Activated T-helper 1 cell treated with Interleukin-2 at 50 U/mL for 16 hours (primary cell): ENCODE data around the gene FAM20C.

Experiments
- DNase-seq: peaks from one replicate; pipeline ENCODE4 v3.0.0-alpha.2; 2020; ENCODE audit warnings: low read depth

The FAM20C gene

DNA sequence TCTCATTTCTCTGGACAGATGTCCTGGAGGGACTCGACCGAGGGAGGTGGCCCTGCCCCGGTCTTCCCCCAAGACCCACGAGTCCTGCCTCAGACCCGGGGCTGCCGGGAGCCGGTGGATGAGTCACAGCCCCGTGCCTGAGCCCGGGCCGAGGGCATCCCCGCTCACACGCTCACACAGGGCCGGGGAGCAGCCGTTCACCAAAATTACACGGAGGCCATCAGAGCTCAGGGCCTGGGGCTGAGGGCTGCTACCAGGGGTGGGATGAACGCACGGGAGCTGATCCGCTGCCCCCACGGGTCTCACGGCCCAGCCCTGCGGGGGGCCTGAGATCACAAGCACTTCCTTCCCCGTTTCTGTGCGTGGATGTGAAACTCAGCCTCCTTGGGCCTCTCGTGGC, 17.5 kb downstream of the FAM20C start:
- no peak for DNase-seq

GRCh38 chr7:210401-210925, 18.1 kb downstream of the FAM20C start:
- DNase-seq = no peak

DNA sequence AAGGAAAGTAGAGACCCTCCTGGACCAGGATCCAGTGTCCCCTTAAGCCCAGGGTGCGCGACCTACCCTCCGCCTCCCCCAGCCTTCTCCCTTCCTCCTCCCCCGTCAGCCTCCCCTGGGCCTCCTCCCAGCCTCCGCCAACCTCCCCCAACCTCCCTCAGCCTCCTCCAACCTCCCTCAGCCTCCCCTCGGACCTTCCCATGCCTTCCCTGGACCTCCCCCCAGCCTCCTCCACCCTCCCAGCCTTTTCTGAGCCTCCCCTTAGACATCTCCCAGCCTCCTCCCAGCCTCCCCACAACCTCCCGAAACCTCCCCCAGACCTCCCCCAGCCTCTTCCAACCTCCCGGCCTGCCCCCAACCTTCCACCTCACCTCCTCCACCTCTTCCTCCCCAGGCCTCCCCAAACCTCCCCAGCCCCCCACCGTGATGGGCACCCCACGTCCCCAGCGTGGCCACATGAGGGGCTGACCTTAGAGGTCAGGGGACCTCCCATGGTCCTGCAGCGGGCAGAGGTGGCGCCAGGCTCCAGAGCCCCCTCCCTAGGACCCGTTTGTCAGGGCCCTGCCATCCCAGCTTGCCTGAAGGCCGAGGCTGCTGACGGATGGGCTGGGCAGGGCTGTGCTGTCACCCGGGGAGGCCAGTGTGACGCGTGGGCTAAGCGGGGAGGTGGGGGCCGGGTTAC, 18.8 kb downstream of the FAM20C start:
- no peak for DNase-seq

DNA sequence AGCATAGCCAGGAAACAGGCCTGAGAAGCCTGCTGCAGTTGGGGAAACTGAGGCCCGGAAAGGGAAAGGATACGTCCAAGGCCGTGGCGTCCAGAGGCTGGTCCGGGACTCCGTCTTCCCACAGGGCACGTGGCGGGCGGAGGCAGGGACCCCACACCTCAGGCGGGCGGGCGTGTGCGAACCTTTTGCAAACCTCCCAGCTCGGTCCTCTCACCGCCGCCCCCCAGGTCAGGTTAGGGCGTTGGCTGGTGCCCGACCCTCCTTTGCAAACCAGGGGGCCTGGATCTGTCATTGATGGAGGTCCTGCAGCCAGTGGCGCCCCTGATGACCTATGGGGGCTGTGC, 19.3 kb downstream of the FAM20C start:
- DNase-seq = no peak

- no peak for DNase-seq
These were observed 20.4 kb downstream of the FAM20C start for GRCh38 chr7:212754-213153.

GRCh38 chr7:213324-213993, 21.1 kb downstream of the FAM20C start:
- DNase-seq = no peak

DNA sequence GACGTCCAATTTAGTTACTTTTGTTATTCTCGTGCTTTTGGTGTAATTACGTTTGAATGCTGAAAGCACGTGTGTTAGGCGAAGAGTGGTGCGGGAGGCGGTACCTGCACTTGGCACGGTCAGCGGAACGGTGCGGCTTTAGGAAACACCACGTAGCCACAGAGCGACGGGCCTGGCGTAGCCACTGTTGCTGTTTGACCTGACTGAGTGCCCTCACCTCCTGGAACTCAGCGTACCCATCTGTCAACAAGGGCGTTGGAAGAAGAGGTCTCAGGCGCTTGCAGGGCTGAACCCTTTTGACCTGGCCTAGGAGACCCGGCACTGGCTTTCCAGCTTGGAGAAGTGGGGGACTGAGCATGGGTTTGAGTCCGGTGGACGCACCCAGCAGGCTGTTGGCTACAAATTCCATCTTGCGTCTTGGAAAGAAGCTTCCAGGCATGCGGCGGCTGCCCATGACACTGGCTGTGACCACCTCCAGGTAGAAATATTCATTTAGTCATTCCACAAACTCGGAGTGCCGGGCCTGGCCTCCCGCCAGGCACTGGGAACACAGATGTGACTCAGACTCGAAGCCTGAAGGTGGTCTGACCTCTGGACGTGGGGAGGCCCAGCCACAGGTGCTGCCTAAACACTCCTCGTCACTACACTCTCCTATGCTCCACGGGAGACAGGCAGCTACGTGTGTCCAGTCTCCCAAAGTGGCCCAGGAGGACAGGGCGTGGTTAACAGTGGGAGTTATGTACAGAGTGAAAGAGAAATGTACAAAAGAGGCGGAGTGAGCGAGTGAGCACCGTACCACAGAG, 22.2 kb downstream of the FAM20C start:
- DNase-seq = no peak

GRCh38 chr7:216360-217300, 24.3 kb downstream of the FAM20C start:
- no peak for DNase-seq

GRCh38 chr7:217781-218180, 25.4 kb downstream of the FAM20C start:
- DNase-seq = no peak

- no peak for DNase-seq
These were observed 25.9 kb downstream of the FAM20C start for GRCh38 chr7:218316-218715.

GRCh38 chr7:218896-219580, 26.7 kb downstream of the FAM20C start:
- DNase-seq = no peak

DNA sequence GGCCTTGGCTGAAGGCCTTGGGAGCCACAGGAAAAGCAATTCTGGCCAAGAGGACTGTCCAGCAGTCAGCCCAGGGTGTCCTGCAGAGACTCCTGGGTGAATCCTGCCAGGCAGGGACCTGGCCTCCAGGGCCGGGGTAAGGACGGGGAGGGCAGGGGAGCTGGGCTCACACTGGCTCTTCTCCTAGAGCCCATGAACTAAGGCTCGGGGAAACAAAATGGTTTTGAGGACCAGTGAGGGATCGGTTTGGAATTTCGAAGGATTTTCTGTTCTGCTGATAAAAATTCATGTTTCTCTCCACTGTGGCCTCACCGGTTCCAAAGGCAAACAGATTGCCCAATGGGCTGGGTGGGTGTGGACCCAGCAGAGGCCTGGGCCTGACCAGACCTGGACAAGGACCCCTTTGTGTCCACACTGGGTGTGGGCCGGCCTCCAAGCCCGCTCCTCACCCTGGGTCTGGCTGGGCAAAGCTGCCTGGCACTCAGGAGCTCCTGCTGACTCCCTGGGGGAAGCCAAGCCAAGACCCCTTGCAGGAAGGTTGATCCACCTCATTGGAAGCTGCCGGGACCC, 27.3 kb downstream of the FAM20C start:
- no peak for DNase-seq

- DNase-seq = no peak
These were observed 27.9 kb downstream of the FAM20C start for GRCh38 chr7:220151-220841.

DNA sequence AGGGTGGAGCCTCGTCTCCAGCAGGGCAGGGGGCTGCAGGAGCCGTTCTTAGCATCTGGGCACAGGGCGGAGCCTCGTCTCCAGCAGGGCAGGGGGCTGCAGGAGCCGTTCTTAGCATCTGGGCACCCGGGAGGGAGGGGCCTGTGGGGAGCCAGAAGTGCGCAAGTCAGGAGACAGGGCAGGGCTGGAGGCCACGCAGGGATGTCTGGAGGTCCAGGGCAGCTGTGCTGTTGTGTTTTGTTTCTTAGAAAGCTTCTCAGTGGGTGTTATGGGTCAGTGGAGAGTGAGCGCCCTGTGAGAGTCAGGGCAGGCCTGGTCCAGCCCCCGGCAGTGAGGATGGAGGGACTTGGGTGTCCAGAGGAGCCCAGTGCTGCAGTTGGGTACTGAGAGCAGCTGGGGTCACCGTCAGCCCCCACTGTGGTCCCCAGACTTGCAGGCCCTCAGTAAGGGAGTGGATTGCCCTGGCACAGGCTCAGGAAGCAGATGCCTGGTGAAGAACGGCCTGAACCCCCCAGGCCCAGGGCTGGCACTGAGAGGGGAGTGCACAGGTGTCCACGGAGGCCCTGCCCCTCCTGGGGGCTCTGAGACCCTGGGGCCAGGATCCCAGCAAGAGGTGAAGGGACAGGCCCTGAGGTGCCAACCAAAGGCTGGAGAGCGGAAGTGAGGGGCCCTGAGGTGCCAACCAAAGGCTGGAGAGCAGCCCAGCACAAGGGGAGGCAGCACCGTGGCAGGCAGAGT, 29.8 kb downstream of the FAM20C start:
- no peak for DNase-seq

DNA sequence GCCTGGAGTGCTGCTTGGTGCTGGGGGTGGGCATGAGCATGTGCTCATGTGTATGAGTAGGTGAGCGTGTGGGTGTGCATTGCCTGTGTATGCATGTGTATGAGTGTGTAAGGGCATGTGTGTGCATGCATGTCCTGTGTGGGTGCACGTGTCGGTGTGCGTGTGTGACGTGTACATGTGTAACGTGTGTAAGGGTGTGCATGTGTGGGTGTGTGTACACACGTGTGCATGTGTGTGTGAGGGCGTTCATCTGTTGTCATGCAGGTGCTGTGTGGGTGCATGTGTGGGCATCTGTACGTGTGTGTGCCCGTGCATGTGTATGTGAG, 30.3 kb downstream of the FAM20C start:
- DNase-seq = no peak

DNA sequence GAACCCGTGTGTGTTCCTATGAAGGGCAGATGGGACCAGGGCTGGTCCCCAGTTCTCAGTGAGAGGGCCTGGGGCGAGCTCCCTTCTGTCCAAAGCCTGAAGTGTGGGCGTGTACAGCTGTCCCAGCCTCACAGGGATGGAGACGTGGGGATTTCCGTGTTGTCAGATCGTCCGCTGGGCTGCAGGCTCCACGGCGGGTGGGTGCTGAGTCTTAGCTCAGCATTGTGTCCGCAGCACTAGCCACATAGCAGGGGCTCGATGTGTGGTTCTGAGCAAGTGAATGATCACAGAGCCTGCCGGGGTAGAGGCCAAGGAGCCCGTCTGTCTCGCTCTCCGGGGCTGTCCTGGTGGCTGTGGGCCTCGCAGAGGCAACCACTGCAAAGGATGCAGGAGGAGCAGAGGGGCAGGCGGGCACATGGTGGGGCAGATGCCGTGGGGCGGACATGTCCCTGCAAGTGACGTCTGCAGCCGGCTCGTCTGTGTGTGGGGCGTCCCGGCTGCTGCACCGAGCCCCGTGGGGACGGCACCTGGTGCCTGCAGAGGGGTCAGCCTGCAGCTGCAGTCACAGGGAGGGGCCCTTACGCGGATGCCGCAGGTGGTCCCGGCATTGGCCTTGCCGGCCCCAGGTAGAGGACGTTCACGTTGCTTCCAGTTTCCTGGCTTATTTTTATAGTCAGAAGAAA, 30.9 kb downstream of the FAM20C start:
- DNase-seq = no peak

GRCh38 chr7:223861-224260, 31.5 kb downstream of the FAM20C start:
- no peak for DNase-seq

DNA sequence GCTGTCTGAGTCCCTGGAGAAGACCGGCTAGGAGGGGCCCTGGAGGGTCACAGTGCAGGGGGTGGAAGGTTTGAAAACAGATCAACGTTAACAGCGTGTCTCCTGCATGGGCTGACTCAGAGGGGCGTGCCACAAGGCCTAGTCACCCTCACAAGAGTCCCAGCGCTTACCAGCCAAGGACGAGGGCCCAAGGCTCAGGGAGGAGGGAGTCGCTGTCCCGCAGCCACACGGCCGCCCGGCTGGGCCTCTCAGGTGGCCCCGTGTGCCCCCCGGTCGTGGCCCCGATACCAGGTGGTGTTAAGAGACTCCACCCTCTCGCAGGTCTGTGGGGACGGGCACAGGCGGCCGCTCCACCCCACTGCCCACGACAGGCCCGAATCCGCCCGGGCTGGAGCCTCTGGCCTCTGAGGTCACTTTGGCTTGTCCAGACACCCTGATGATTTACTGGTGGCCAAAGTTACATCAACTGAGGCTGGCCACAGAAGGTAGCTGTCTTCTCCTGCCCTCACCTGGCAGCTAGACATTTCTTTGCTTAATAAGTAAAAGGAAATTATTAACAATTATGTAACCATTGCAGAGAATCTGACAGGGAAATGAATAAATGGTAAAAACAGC, 34.0 kb downstream of the FAM20C start:
- DNase-seq = no peak

- no peak for DNase-seq
These were observed 35.6 kb downstream of the FAM20C start for GRCh38 chr7:227926-228325.
